Measurements from ENCODE around the gene MFNG.

- no peak for TF ChIP-seq EZH2 (IDR thresholded peaks at IDR 0.05; ENCODE audit: borderline replicate concordance, insufficient read depth, low read length, poor library complexity, severe bottlenecking)
- peak; percentile 96 for TF ChIP-seq CTCF (IDR thresholded peaks at IDR 0.05; ENCODE audit: poor library complexity, severe bottlenecking)
- TF ChIP-seq POLR2AphosphoS5 (IDR thresholded peaks at IDR 0.05): no peak
- no peak for TF ChIP-seq TAF1 (IDR thresholded peaks at IDR 0.05; ENCODE audit: low read depth)
- TF ChIP-seq, protein P1, sequence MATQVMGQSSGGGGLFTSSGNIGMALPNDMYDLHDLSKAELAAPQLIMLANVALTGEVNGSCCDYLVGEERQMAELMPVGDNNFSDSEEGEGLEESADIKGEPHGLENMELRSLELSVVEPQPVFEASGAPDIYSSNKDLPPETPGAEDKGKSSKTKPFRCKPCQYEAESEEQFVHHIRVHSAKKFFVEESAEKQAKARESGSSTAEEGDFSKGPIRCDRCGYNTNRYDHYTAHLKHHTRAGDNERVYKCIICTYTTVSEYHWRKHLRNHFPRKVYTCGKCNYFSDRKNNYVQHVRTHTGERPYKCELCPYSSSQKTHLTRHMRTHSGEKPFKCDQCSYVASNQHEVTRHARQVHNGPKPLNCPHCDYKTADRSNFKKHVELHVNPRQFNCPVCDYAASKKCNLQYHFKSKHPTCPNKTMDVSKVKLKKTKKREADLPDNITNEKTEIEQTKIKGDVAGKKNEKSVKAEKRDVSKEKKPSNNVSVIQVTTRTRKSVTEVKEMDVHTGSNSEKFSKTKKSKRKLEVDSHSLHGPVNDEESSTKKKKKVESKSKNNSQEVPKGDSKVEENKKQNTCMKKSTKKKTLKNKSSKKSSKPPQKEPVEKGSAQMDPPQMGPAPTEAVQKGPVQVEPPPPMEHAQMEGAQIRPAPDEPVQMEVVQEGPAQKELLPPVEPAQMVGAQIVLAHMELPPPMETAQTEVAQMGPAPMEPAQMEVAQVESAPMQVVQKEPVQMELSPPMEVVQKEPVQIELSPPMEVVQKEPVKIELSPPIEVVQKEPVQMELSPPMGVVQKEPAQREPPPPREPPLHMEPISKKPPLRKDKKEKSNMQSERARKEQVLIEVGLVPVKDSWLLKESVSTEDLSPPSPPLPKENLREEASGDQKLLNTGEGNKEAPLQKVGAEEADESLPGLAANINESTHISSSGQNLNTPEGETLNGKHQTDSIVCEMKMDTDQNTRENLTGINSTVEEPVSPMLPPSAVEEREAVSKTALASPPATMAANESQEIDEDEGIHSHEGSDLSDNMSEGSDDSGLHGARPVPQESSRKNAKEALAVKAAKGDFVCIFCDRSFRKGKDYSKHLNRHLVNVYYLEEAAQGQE (IDR thresholded peaks at IDR 0.05; ENCODE audit: borderline replicate concordance): no peak
Measured at GRCh38 chr22:37457093-37457893, 28.9 kb downstream of the MFNG start.

All from neural cell (in vitro differentiated cells).